Measurements from ENCODE around the gene ORC2. TPM values are rescaled to one million over a fixed set of nuclear protein-coding genes. Genes with fewer than 3 reads are reported as not detected.

ORC2 gene
- total RNA-seq = 9.2 and 20.5 TPM in 2 replicates

DNA sequence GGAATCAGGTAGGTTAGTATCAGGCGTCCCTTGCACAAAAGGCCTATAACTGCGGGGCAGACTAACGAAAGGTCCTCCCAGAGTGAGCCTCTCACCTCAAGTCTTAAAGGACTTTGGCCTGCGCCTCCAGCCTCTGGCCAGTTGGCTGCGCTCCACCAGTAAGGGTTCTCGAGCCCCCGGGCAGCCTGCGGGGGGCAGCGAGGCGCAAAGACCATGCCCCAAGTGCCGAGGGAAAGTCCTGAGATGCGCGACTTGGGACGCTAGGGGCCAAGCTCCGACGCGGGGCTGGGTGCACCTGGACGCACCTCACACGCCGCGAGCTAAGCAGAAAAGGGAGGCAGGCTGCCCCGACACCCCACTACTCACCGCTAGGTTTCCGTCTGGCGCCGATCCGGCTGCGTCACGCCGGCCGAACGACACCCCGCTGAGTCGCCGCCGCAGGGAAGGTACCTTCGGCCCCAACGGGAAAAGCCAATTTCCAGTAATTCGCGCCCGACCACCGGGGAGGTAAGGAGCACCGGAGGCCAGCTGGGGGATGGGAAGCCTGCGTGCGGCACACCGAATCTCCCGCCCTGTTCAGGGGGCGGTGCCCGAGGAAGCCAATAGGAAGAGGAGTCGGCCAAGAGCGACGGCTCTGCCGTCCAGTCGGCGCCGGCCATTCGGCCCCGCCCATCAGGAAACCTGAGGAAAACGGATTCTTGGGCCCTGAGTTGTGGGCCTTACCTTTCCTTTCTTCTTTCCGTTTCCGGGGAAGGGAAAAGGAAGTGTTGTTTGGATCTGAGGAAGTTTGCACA, at the start of gene ORC2:
TSS of gene ORC2 (minus strand) at position 537 of the 794 bp plus-strand sequence. CDS start 5,537 bp downstream, outside the sequence.

DNA sequence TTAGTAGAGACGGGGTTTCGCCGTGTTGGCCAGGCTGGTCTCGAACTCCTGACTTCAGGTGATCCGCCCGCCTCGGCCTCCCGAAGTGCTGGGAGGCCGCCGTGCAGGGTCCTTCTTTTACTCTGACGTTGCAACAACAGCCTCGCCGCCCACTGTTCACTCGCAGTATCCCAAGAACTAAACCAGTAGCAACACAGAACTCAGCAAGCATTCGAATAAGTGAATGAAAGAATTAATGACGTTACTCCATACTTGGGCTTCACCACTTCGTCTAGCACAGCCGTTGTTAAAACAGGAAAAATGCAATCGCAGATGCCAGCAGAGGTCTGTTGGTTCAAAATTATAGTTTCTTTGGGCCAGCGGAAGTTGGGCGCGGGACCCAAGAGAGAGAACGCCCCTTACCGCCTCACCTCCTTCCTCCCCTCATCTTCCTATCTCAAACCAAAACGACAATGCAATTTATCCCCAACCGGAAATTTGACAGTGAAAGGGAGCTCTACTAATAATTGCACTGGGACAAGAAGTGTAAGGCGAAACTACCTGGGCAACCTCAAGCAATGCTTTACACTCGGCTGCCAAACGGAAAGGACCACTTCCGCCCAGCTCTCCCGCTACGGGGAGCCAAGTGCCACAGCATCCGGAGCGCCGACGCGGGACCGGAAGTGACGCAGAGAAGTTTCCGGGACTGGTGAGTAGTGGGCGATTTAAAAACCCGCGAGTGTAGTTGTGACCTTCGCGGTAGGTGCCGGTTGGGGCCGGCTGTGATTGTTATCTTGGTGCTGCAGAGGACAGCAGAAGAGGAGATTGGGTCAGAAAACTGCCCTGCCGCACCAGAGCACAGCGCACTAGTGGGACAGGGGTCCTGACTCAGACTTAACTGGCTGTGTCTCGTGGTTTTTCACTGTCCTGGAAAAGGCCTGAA, 74.5 kb downstream of the ORC2 start, which contains the start of the genes NIF3L1 and PPIL3:
TSS of gene NIF3L1 (plus strand) at position 668 of the 922 bp plus-strand sequence. CDS start 2,573 bp downstream, outside the sequence.
TSS of gene PPIL3 (minus strand) at position 374 of the 922 bp plus-strand sequence. CDS start 1,462 bp downstream, outside the sequence.

DNA sequence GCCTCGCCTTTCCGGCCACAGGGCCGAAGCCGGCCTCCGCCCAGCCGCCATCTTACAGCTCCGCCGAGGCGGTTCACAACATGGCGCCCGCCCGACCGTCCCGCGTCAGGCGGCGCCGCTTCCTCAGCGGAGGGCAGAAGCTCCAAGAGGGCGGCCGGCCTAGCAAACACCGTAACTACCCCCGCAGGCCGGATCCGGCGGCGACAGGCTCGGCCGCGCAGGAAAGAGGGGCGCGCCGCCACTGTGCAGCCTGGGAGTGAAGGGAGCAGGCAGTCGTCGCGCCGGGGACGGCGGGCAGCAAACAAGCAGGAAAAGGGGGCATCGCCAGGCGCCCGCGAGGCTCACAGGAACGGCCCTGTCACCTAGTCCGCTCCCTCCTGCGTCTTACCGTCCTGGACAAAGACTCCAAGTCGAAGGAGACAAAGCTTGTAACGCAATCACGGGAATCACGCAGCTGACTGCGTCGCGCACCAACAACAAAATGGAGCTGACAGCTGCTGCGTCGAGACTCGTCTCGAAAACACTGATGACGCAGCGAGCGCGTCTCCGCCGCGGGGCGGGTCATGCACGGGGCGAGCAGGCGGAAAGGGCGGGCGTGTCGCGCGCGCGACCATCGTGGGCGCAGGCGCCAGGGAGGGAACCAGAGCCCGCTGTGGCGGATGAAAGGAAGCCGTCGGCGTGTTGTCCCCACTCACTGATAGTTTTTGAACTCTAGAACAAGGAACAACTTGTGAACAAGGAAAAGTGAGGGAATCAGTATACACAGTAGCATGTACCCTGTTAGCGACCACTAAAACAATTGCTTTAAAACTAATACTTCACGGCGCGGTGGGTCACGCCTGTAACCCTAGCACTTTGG, 99.1 kb downstream of the ORC2 start, which contains the start of gene CLK1:
TSS of gene CLK1 (minus strand) at position 483 of the 859 bp plus-strand sequence. CDS start 2,796 bp downstream, outside the sequence.

Small RNAs within 50 kb of the gene (small RNA-seq; reads per million reads assigned to genes)
- gene RF00019 (ENCODE audit: low replicate concordance) (not detected), gene RNU6-312P (ENCODE audit: low replicate concordance) (not detected), gene RNU6-762P (ENCODE audit: low replicate concordance) (not detected)

Other genes with a start within 250 kb of the ORC2 start
- gene BZW1, start 151.8 kb downstream of the ORC2 start, total RNA-seq = 313 and 705 TPM in 2 replicates
- 47.7 and 51.2 TPM in 2 replicates for gene CLK1, start 99.0 kb downstream of the ORC2 start, total RNA-seq
- gene PPIL3, start 74.6 kb downstream of the ORC2 start, total RNA-seq = 39.5 and 40.9 TPM in 2 replicates
- gene NIF3L1, start 74.3 kb downstream of the ORC2 start, total RNA-seq = 18.8 and 57.7 TPM in 2 replicates
- gene HYCC2, start 108.0 kb upstream of the ORC2 start, total RNA-seq = 5.5 and 13.0 TPM in 2 replicates
- 20.8 and 28.5 TPM in 2 replicates for gene NDUFB3, start 108.3 kb upstream of the ORC2 start, total RNA-seq
- 114 and 115 TPM in 2 replicates for gene CFLAR, start 152.5 kb upstream of the ORC2 start, total RNA-seq
- gene CASP10, start 219.5 kb upstream of the ORC2 start, total RNA-seq = 3.9 and 5.5 TPM in 2 replicates

All from placental pericyte (primary cell).